SK-N-SH (cell line): ENCODE measurements around the gene C2orf72.

Experiments used
- ELF1 ChIP-seq: IDR thresholded peaks from 2 replicates; pipeline ENCODE4 v1.4.0; 2012
- EP300 ChIP-seq, 2 experiments: IDR thresholded peaks; 2 replicates each; pipeline versions ENCODE4 v1.4.0 to v1.6.1; 2012; ENCODE audit warnings: borderline replicate concordance in 1 of 2, low read depth in 1 of 2, low read length in 1 of 2
- FOXJ3 ChIP-seq: sonication (generic); formaldehyde crosslinking; IDR thresholded peaks from 2 replicates; pipeline ENCODE4 v1.5.1; 2020; ENCODE audit warnings: mild to moderate bottlenecking, missing genetic modification reagents
- MAX ChIP-seq: IDR thresholded peaks from 2 replicates; pipeline ENCODE4 v1.4.0; 2012; ENCODE audit warnings: low read depth
- PBX3 ChIP-seq: IDR thresholded peaks from 2 replicates; pipeline ENCODE4; 2012
- POLR2AphosphoS5 ChIP-seq: IDR thresholded peaks from 2 replicates; pipeline ENCODE4 v1.6.1; 2012; ENCODE audit warnings: low read depth, low read length
- REST ChIP-seq: IDR thresholded peaks from 2 replicates; pipeline ENCODE4 v1.6.1; 2012; ENCODE audit warnings: mild to moderate bottlenecking, low read depth, low read length, moderate library complexity
- SIN3A ChIP-seq: IDR thresholded peaks from 2 replicates; pipeline ENCODE4 v1.6.1; 2012; ENCODE audit warnings: low read depth, mild to moderate bottlenecking, low read length, moderate library complexity, borderline replicate concordance
- USF1 ChIP-seq: IDR thresholded peaks from 2 replicates; pipeline ENCODE4 v1.4.0; 2012; ENCODE audit warnings: low read depth, borderline replicate concordance
- TF ChIP-seq, protein P1 (sequence below): fragments of 200-600 bp; sonication (generic); IDR thresholded peaks from 2 replicates; pipeline ENCODE4 v1.6.1; 2017; ENCODE audit warnings: antibody characterized with exemption, mild to moderate bottlenecking, moderate library complexity
- TF ChIP-seq, protein P2 (sequence below): fragments of 150-350 bp; IDR thresholded peaks from 2 replicates; pipeline ENCODE4 v1.6.1; 2017; ENCODE audit warnings: antibody characterized with exemption, low read length, low read depth, borderline replicate concordance

GRCh38 chr2:231084565-231084964, 47.2 kb downstream of the C2orf72 start:
- TF ChIP-seq, protein P1, sequence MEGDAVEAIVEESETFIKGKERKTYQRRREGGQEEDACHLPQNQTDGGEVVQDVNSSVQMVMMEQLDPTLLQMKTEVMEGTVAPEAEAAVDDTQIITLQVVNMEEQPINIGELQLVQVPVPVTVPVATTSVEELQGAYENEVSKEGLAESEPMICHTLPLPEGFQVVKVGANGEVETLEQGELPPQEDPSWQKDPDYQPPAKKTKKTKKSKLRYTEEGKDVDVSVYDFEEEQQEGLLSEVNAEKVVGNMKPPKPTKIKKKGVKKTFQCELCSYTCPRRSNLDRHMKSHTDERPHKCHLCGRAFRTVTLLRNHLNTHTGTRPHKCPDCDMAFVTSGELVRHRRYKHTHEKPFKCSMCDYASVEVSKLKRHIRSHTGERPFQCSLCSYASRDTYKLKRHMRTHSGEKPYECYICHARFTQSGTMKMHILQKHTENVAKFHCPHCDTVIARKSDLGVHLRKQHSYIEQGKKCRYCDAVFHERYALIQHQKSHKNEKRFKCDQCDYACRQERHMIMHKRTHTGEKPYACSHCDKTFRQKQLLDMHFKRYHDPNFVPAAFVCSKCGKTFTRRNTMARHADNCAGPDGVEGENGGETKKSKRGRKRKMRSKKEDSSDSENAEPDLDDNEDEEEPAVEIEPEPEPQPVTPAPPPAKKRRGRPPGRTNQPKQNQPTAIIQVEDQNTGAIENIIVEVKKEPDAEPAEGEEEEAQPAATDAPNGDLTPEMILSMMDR, result no peak
- TF ChIP-seq REST (no peak), SIN3A (no peak), FOXJ3 (CRISPR knock-in tag) (no peak), MAX (no peak), POLR2AphosphoS5 (no peak), PBX3 (no peak), ELF1 (no peak), USF1 (no peak), EP300 (IDR thresholded peaks at IDR 0.05; ENCODE audit: borderline replicate concordance in 1 of 2, low read depth in 1 of 2, low read length in 1 of 2) (no peak)
- TF ChIP-seq, protein P2, sequence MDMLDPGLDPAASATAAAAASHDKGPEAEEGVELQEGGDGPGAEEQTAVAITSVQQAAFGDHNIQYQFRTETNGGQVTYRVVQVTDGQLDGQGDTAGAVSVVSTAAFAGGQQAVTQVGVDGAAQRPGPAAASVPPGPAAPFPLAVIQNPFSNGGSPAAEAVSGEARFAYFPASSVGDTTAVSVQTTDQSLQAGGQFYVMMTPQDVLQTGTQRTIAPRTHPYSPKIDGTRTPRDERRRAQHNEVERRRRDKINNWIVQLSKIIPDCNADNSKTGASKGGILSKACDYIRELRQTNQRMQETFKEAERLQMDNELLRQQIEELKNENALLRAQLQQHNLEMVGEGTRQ, result no peak
